GM12875 (cell line): ENCODE data around the gene TOM1L2.

Experiments
- H3K4me3 ChIP-seq: one replicate; pipeline ENCODE4 v1.5.1; 2011; ENCODE audit warnings: low read depth, low read length, control low read depth
- CTCF ChIP-seq: IDR thresholded peaks from 2 replicates; pipeline ENCODE4 v1.5.1; 2011; ENCODE audit warnings: low read depth, mild to moderate bottlenecking, control low read depth, inconsistent platforms, low read length, moderate library complexity, borderline replicate concordance; ENCODE audit not compliant: insufficient read depth

TOM1L2 gene

GRCh38 chr17:17886726-17887125 lies 85.5 kb downstream of the TOM1L2 start:
- no peak overlapping the region for H3K4me3 ChIP-seq
- no peak for TF ChIP-seq CTCF

GRCh38 chr17:17886226-17886625 lies 86.0 kb downstream of the TOM1L2 start:
- TF ChIP-seq CTCF: no peak
- H3K4me3 ChIP-seq: no peak overlapping the region

- no peak overlapping the region for H3K4me3 ChIP-seq
- no peak for TF ChIP-seq CTCF
Measured at GRCh38 chr17:17884391-17885357, 87.5 kb downstream of the TOM1L2 start.

- H3K4me3 ChIP-seq: no peak overlapping the region
- no peak for TF ChIP-seq CTCF
Measured at GRCh38 chr17:17883801-17884200, 88.4 kb downstream of the TOM1L2 start.

- no peak for TF ChIP-seq CTCF
- H3K4me3 ChIP-seq: no peak overlapping the region
Measured at GRCh38 chr17:17882082-17882581, 90.1 kb downstream of the TOM1L2 start.

- no peak for TF ChIP-seq CTCF
- no peak overlapping the region for H3K4me3 ChIP-seq
Measured at GRCh38 chr17:17880577-17881196, 91.5 kb downstream of the TOM1L2 start.
